Calu3 (cell line): ENCODE results near the gene ULK4. TPM values are rescaled to one million over a fixed set of nuclear protein-coding genes. Genes with fewer than 3 reads are reported as not detected.

Experiments used
- BruUV-seq: library from RNA; stranded (reverse); fragments of 400-500 nt; replicated peaks from 2 replicates; lab custom pipeline; 2021; lab: Mats Ljungman, UMichigan
- CTCF ChIA-PET: fragments of 300-600 bp; sonication (Branson Sonifier 250); formaldehyde crosslinking; loops from one replicate; lab custom pipeline; 2022; ENCODE audit warnings: antibody characterized with exemption; lab: Charles Lee
- DNase-seq: peaks from one replicate; pipeline ENCODE4 v3.0.0; 2022
- H3K27ac Mint-ChIP-seq: one replicate; pipeline ENCODE4 v1.8.0; 2022; ENCODE audit warnings: mixed read lengths; ENCODE audit not compliant: unreplicated experiment
- H3K27me3 Mint-ChIP-seq: one replicate; pipeline ENCODE4 v1.8.0; 2022; ENCODE audit warnings: mixed read lengths; ENCODE audit not compliant: unreplicated experiment
- H3K36me3 Mint-ChIP-seq: one replicate; pipeline ENCODE4 v1.8.0; 2022; ENCODE audit warnings: mild to moderate bottlenecking, moderate library complexity, mixed read lengths; ENCODE audit not compliant: insufficient read depth, unreplicated experiment
- H3K4me1 Mint-ChIP-seq: one replicate; pipeline ENCODE4 v1.8.0; 2022; ENCODE audit warnings: mild to moderate bottlenecking, low read depth, mixed read lengths; ENCODE audit not compliant: unreplicated experiment
- H3K4me3 Mint-ChIP-seq: one replicate; pipeline ENCODE4 v1.8.0; 2022; ENCODE audit warnings: mild to moderate bottlenecking, low read depth, moderate library complexity, mixed read lengths; ENCODE audit not compliant: unreplicated experiment
- H3K9me3 Mint-ChIP-seq: one replicate; pipeline ENCODE4 v1.8.0; 2022; ENCODE audit warnings: low read depth, mixed read lengths; ENCODE audit not compliant: unreplicated experiment
- CTCF ChIP-seq: fragments of 200-600 bp; IDR thresholded peaks from one replicate; pipeline ENCODE4 v1.8.0; 2022; ENCODE audit warnings: antibody characterized with exemption; ENCODE audit not compliant: unreplicated experiment
- intact Hi-C: fragments of 100-400 bp; cut with micrococcal nuclease; formaldehyde crosslinking; loops from one replicate; pipeline ENCODE4 v1.10.0; 2022; ENCODE audit not compliant: unreplicated experiment
- total RNA-seq: library from RNA; stranded (reverse); gene quantifications from 2 replicates; pipeline ENCODE4 v1.2.3, GENCODE V29; 2022

Gene ULK4
- total RNA-seq, 1 experiment from 2014 or later: 8.7 TPM

DNA sequence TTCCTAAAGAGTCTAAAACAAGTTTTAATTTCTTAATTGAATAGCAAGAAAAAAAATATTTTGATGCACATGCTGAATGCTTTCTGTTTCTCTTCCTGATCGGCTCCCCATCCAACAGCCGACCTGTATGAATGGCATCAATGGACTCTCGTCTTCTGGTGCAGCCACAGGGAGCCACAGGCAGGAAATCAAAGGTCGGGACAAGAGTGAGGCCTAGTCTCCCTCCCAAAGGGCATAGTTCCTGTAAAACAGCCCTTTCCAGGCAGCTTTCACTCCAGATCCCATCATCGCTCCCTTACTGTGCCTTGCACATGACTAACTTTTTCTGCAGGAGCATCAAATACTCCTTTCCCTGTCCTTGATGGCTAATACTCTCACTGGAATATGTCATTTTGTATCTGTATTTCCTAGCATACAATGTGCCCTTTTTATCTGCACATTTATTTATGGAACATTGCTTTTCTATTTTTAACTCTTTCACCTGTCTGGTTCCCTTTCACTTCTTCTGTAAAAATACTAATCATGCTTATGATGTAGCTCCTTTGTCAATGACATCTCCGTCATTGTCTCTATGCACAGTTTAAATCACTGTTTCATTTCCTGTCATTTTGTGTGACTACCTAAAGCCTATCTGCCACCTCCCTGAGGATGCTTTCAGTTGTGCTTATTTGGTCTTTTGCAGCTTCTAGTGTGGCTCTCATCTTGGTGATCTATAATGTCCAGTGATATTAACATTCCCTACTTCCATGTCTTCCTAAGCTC is 436.4 kb downstream of the ULK4 start:
- no peak for DNase-seq
- Mint-ChIP-seq H3K27ac (no peak overlapping the region), H3K27me3 (no peaks in the 10 kb centered on the region), H3K4me3 (no peak overlapping the region), H3K36me3 (no peaks in the 10 kb centered on the region), H3K4me1 (no peaks in the 10 kb centered on the region), H3K9me3 (no peaks in the 10 kb centered on the region)
- TF ChIP-seq CTCF: no peak
- intact Hi-C loops: no loop called here
- CTCF ChIA-PET: no interaction called here
- no TSS peak for BruUV-seq

DNA sequence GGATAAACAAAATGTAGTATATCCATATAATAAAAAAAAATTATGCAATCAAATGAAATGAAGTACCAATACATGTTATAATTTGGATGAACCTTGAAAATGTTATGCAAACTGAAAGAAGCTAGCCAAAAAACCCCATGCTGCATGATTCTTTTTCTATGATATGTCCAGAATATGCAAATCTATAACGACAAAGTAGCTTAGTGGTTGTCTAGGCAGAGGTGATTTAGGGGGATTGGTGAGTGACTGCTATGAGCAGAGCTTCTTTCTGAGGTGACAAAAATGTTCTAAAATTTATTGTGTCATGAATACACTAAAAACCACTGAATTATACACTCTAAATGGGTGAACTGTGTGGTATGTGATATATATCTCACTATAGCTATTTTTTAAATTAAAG is 438.0 kb downstream of the ULK4 start:
- intact Hi-C loops: no loop called here
- Mint-ChIP-seq H3K36me3 (no peaks in the 10 kb centered on the region), H3K9me3 (no peaks in the 10 kb centered on the region), H3K27me3 (no peaks in the 10 kb centered on the region), H3K4me3 (no peak overlapping the region), H3K27ac (no peak overlapping the region), H3K4me1 (no peaks in the 10 kb centered on the region)
- CTCF ChIA-PET: no interaction called here
- no TSS peak for BruUV-seq
- no peak for DNase-seq
- no peak for TF ChIP-seq CTCF

- intact Hi-C loops: no loop called here
- Mint-ChIP-seq H3K9me3 (no peaks in the 10 kb centered on the region), H3K36me3 (no peaks in the 10 kb centered on the region), H3K27ac (no peak overlapping the region), H3K4me3 (no peak overlapping the region), H3K27me3 (no peaks in the 10 kb centered on the region), H3K4me1 (no peaks in the 10 kb centered on the region)
- CTCF ChIA-PET: no interaction called here
- no TSS peak for BruUV-seq
- DNase-seq: no peak
- no peak for TF ChIP-seq CTCF
These were observed 439.3 kb downstream of the ULK4 start for GRCh38 chr3:41522612-41523011.

DNA sequence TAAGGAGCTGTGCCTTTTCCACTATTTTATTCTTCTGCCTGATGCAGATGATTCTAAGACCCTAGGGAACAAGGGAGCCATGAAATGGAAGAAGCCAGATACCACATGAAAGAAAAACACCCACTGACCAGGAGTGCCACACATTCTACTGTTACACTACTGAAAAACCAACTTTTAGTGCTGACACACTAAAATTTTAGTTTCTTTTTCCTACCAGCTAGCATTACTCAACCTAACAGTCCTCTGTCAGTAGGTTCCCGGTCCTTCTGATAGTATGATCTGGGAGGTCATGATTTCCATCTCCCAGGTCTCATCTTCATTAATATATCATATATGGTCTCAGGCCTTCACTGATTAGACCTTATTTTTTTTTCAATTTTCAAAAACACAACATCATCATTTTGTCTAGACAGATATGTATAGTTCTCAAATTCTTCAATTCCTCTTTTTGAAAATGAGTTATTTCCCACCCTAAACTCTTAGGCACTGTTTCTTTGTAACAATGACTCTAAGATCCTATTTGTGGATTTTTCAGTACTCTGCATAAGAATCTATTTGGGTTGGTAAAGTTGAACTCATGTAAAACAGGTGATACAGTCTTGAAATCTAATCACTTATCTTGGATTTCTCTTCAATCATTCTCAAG is 440.8 kb downstream of the ULK4 start:
- H3K36me3 Mint-ChIP-seq: no peaks in the 10 kb centered on the region
- intact Hi-C loops: no loop called here
- CTCF ChIA-PET: interaction anchor here (0.6 kb wide), 2 partner anchors 25 to 488 kb away, joined by 5 to 6 read pairs; no protein-coding TSS in a partner anchor
- H3K4me1 Mint-ChIP-seq: no peaks in the 10 kb centered on the region
- H3K9me3 Mint-ChIP-seq: no peaks in the 10 kb centered on the region
- H3K4me3 Mint-ChIP-seq: no peak overlapping the region
- H3K27me3 Mint-ChIP-seq: no peaks in the 10 kb centered on the region
- BruUV-seq: no TSS peak
- DNase-seq: no peak
- TF ChIP-seq CTCF: no peak
- H3K27ac Mint-ChIP-seq: no peak overlapping the region
